HepG2 (cell line): ENCODE measurements around the gene SEPTIN12. TPM values are rescaled to one million over a fixed set of nuclear protein-coding genes. Genes with fewer than 3 reads are reported as not detected.

Source experiments
- ISL2 ChIP-seq: sonication (generic); formaldehyde crosslinking; IDR thresholded peaks from 2 replicates; pipeline ENCODE4 v1.5.0; 2020; ENCODE audit warnings: missing genetic modification reagents
- MXD3 ChIP-seq: IDR thresholded peaks from 2 replicates; pipeline ENCODE4 v1.6.1; 2016; ENCODE audit warnings: mild to moderate bottlenecking, missing biosample characterization, missing genetic modification reagents
- NCOA1 ChIP-seq: sonication (generic); formaldehyde crosslinking; IDR thresholded peaks from 2 replicates; pipeline ENCODE4 v1.9.0; 2021; ENCODE audit warnings: missing genetic modification reagents
- NFATC3 ChIP-seq: sonication (generic); formaldehyde crosslinking; IDR thresholded peaks from 2 replicates; pipeline ENCODE4 v1.5.1; 2020; ENCODE audit warnings: mild to moderate bottlenecking, missing genetic modification reagents
- NFYC ChIP-seq: IDR thresholded peaks from 2 replicates; pipeline ENCODE4 v1.6.1; 2016; ENCODE audit warnings: missing genetic modification reagents, missing compliant biosample characterization
- SALL1 ChIP-seq: sonication (generic); formaldehyde crosslinking; IDR thresholded peaks from 2 replicates; pipeline ENCODE4 v1.8.0; 2022; ENCODE audit warnings: mild to moderate bottlenecking, missing genetic modification reagents
- SP1 ChIP-seq, 2 experiments: fragments of 450-650 bp in 1 of 2; sonication (generic) in 1 of 2; formaldehyde crosslinking in 1 of 2; IDR thresholded peaks; 2 replicates each; pipeline versions ENCODE4 v1.4.0 to v1.6.1; 2016 to 2020; ENCODE audit warnings: missing genetic modification reagents in 1 of 2
- ZMAT3 ChIP-seq: sonication (generic); formaldehyde crosslinking; conservative IDR thresholded peaks from 2 replicates; pipeline ENCODE4 v1.7.0; 2021; ENCODE audit warnings: missing genetic modification reagents
- ZNF30 ChIP-seq: sonication (generic); formaldehyde crosslinking; IDR thresholded peaks from 2 replicates; pipeline ENCODE4 v1.5.0; 2020; ENCODE audit warnings: mild to moderate bottlenecking, missing genetic modification reagents
- ZNF616 ChIP-seq: sonication (generic); formaldehyde crosslinking; IDR thresholded peaks from 2 replicates; pipeline ENCODE4 v1.5.0; 2020; ENCODE audit warnings: low read depth, mild to moderate bottlenecking, missing genetic modification reagents
- ZNF652 ChIP-seq: IDR thresholded peaks from 2 replicates; pipeline ENCODE4 v1.6.1; 2016; ENCODE audit warnings: low read depth, borderline replicate concordance
- ZNF777 ChIP-seq: sonication (generic); formaldehyde crosslinking; IDR thresholded peaks from 2 replicates; pipeline ENCODE4 v1.4.0; 2020; ENCODE audit warnings: missing genetic modification reagents
- ZUFSP ChIP-seq: sonication (generic); formaldehyde crosslinking; IDR thresholded peaks from 2 replicates; pipeline ENCODE4 v1.9.0; 2021; ENCODE audit warnings: missing genetic modification reagents, mild to moderate bottlenecking, borderline replicate concordance
- polyA plus RNA-seq, 8 experiments: library from polyadenylated mRNA; depleted of rRNA in 3 of 8; stranded (reverse) in 7 of 8; unstranded in 1 of 8; fragments of >200 nt; fragmentation: Illumina TruSeq in 4 of 8; extraction: Trizol in 4 of 8; gene quantifications; 2 replicates each; pipeline versions ENCODE4 v1.2.1 to v1.2.3, GENCODE V29; 2011 to 2016; ENCODE audit warnings: low read depth in 4 of 8, missing spikeins in 1 of 8, mixed read lengths in 1 of 8; ENCODE audit not compliant: insufficient read depth in 1 of 8
- total RNA-seq, 5 experiments: library from RNA; depleted of rRNA; stranded (reverse); fragments of >200 nt; fragmentation: Illumina TruSeq; extraction: Trizol; gene quantifications; 2 replicates each; pipeline ENCODE4 v1.2.3, GENCODE V29; 2016; ENCODE audit warnings: low read depth in 1 of 5
- TF ChIP-seq, protein P1 (sequence below), 2 experiments: sonication (generic) in 1 of 2; formaldehyde crosslinking in 1 of 2; IDR thresholded peaks; 2 replicates each; pipeline versions ENCODE4 v1.6.1 to v1.9.0; 2014 to 2022; ENCODE audit warnings: antibody characterized with exemption in 1 of 2, borderline replicate concordance in 1 of 2, inconsistent platforms in 1 of 2, low read depth in 1 of 2, missing genetic modification reagents in 1 of 2
- TF ChIP-seq, protein P2 (sequence below): sonication (generic); formaldehyde crosslinking; IDR thresholded peaks from 2 replicates; pipeline ENCODE4 v1.4.0; 2020; ENCODE audit warnings: missing genetic modification reagents
- TF ChIP-seq, protein P3 (sequence below): IDR thresholded peaks from 2 replicates; pipeline ENCODE4 v1.6.1; 2018; ENCODE audit warnings: missing genetic modification reagents

SEPTIN12 gene
- total and polyA plus RNA-seq, 2 of the 13 experiments (the other 11 are each of a cell fraction or from before 2014, with no cell fraction given), result 0.22 TPM; not detected in 1

DNA sequence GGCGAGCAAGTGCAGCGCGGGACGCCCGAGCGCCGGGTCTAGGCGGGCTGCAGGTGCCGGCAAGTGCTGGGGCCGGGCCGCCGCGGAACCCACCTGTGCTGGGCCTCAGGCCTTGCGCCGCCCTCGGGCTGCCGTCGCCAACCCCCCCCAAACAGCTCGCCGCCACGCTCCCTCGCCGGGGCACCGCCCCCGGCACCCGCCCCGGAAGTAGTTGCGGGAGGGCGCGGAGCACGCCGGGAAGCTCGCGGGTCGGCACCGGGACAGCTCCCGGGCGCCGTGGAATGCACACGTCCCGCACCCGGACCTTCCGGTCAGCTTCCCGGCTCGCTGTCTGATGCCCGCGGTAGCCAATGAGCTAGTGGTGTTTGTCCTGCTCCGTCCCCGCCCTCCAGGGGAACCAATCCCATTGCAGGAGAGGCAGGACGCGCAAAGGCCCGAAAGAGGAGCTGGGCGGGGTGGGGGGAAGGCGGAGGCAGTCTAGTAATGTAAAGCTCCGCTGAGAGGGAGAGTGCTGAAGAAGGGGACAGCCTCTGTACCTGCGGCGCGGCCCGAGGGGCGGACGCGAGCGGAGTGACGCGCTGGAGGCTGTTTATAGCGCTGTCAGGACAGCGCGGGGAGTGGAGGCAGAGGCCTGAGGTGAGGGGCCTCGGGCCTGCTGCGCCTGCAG is 53.9 kb downstream of the SEPTIN12 start, which contains the start of the genes ANKS3 and DNAAF8 (continued):
- TF ChIP-seq, protein P1, sequence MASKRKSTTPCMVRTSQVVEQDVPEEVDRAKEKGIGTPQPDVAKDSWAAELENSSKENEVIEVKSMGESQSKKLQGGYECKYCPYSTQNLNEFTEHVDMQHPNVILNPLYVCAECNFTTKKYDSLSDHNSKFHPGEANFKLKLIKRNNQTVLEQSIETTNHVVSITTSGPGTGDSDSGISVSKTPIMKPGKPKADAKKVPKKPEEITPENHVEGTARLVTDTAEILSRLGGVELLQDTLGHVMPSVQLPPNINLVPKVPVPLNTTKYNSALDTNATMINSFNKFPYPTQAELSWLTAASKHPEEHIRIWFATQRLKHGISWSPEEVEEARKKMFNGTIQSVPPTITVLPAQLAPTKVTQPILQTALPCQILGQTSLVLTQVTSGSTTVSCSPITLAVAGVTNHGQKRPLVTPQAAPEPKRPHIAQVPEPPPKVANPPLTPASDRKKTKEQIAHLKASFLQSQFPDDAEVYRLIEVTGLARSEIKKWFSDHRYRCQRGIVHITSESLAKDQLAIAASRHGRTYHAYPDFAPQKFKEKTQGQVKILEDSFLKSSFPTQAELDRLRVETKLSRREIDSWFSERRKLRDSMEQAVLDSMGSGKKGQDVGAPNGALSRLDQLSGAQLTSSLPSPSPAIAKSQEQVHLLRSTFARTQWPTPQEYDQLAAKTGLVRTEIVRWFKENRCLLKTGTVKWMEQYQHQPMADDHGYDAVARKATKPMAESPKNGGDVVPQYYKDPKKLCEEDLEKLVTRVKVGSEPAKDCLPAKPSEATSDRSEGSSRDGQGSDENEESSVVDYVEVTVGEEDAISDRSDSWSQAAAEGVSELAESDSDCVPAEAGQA (IDR thresholded peaks at IDR 0.05; ENCODE audit: low read depth), result no peak
- TF ChIP-seq, protein P1 (CRISPR knock-in tag; IDR thresholded peaks at IDR 0.05; ENCODE audit: borderline replicate concordance), result no peak
- TF ChIP-seq, protein P2, sequence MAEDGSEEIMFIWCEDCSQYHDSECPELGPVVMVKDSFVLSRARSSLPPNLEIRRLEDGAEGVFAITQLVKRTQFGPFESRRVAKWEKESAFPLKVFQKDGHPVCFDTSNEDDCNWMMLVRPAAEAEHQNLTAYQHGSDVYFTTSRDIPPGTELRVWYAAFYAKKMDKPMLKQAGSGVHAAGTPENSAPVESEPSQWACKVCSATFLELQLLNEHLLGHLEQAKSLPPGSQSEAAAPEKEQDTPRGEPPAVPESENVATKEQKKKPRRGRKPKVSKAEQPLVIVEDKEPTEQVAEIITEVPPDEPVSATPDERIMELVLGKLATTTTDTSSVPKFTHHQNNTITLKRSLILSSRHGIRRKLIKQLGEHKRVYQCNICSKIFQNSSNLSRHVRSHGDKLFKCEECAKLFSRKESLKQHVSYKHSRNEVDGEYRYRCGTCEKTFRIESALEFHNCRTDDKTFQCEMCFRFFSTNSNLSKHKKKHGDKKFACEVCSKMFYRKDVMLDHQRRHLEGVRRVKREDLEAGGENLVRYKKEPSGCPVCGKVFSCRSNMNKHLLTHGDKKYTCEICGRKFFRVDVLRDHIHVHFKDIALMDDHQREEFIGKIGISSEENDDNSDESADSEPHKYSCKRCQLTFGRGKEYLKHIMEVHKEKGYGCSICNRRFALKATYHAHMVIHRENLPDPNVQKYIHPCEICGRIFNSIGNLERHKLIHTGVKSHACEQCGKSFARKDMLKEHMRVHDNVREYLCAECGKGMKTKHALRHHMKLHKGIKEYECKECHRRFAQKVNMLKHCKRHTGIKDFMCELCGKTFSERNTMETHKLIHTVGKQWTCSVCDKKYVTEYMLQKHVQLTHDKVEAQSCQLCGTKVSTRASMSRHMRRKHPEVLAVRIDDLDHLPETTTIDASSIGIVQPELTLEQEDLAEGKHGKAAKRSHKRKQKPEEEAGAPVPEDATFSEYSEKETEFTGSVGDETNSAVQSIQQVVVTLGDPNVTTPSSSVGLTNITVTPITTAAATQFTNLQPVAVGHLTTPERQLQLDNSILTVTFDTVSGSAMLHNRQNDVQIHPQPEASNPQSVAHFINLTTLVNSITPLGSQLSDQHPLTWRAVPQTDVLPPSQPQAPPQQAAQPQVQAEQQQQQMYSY (CRISPR knock-in tag), result peak; percentile 70; the same call in 1 of the 2 replicates
- TF ChIP-seq ISL2 (CRISPR knock-in tag), result peak; percentile 55; the same call in 1 of the 2 replicates
- peak; percentile 62; the same call in 1 of the 2 replicates for TF ChIP-seq ZNF616 (CRISPR knock-in tag)
- TF ChIP-seq NCOA1, result peak; percentile 77; the same call in 1 of the 2 replicates
- peak; percentile 79 for TF ChIP-seq SALL1 (CRISPR knock-in tag)
- TF ChIP-seq NFATC3, result no peak
- no peak for TF ChIP-seq SP1 (IDR thresholded peaks at IDR 0.05)
- peak; percentile 84 for TF ChIP-seq SP1 (CRISPR knock-in tag; IDR thresholded peaks at IDR 0.05)
- no peak for TF ChIP-seq ZNF30
- no peak for TF ChIP-seq ZMAT3 (CRISPR knock-in tag)
- TF ChIP-seq, protein P3, sequence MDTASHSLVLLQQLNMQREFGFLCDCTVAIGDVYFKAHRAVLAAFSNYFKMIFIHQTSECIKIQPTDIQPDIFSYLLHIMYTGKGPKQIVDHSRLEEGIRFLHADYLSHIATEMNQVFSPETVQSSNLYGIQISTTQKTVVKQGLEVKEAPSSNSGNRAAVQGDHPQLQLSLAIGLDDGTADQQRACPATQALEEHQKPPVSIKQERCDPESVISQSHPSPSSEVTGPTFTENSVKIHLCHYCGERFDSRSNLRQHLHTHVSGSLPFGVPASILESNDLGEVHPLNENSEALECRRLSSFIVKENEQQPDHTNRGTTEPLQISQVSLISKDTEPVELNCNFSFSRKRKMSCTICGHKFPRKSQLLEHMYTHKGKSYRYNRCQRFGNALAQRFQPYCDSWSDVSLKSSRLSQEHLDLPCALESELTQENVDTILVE (CRISPR knock-in tag), result peak; percentile 100
- TF ChIP-seq NFYC, result peak; percentile 92
- TF ChIP-seq ZUFSP (CRISPR knock-in tag), result no peak
- peak; percentile 77 for TF ChIP-seq ZNF777 (CRISPR knock-in tag)
- TF ChIP-seq ZNF652 (CRISPR knock-in tag), result no peak
- peak; percentile 83 for TF ChIP-seq MXD3 (CRISPR knock-in tag)
